GM10248 (cell line): ENCODE measurements around the gene GATA3.

ENCODE experiments used
- CTCF ChIA-PET: fragments of 300-600 bp; sonication (Branson Sonifier 250); formaldehyde crosslinking; extraction: SDS; loops from one replicate; lab custom pipeline; 2021; ENCODE audit warnings: antibody characterized with exemption; lab: Yijun Ruan, JAX
- POLR2A ChIA-PET: fragments of 350-650 bp; sonication (Branson Sonifier 250); formaldehyde crosslinking; extraction: SDS; loops from one replicate; lab custom pipeline; 2020; ENCODE audit warnings: antibody characterized with exemption; lab: Yijun Ruan, JAX
- DNase-seq: peaks from one replicate; pipeline ENCODE4 v3.0.0; 2012; ENCODE audit errors: extremely low spot score
- TF ChIP-seq, protein P1 (sequence below): IDR thresholded peaks from 2 replicates; pipeline ENCODE4 v1.5.1; 2012; ENCODE audit warnings: mild to moderate bottlenecking, low read depth; ENCODE audit errors: extremely low read depth, missing control alignments, control extremely low read depth

The GATA3 gene

GRCh38 chr10:8051109-8051821 is 3.2 kb upstream of the GATA3 start:
- POLR2A ChIA-PET, result no interaction called here
- DNase-seq, result no peak
- TF ChIP-seq, protein P1, sequence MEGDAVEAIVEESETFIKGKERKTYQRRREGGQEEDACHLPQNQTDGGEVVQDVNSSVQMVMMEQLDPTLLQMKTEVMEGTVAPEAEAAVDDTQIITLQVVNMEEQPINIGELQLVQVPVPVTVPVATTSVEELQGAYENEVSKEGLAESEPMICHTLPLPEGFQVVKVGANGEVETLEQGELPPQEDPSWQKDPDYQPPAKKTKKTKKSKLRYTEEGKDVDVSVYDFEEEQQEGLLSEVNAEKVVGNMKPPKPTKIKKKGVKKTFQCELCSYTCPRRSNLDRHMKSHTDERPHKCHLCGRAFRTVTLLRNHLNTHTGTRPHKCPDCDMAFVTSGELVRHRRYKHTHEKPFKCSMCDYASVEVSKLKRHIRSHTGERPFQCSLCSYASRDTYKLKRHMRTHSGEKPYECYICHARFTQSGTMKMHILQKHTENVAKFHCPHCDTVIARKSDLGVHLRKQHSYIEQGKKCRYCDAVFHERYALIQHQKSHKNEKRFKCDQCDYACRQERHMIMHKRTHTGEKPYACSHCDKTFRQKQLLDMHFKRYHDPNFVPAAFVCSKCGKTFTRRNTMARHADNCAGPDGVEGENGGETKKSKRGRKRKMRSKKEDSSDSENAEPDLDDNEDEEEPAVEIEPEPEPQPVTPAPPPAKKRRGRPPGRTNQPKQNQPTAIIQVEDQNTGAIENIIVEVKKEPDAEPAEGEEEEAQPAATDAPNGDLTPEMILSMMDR, result no peak

DNA sequence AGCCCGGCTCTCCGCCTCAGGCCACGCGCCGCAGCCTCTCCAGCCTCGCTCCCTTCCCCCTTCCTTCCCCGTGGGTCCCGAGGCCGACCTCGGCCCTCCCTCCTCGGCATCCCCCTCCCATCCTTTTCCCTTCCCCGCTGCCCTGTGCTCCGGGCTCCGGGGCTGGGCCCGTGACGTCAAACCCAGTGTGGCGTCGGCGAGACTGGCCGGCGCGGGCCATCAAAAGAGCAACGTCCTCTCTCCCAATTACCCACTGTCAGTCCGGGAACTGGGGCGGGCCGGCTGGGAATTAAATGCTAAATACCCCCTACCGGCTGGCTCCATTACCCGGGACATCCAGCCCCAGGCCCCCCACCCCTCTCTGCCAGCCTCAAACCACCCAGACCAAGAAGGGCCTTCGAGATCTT is 2.6 kb upstream of the GATA3 start:
- DNase-seq, result no peak
- TF ChIP-seq, protein P1, result no peak
- POLR2A ChIA-PET, result no interaction called here
- CTCF ChIA-PET, result interaction anchor here (1.0 to 1.6 kb wide), 4 partner anchors 9 to 1157 kb away, joined by 3 to 7 read pairs (median 4); no protein-coding TSS in a partner anchor

More at GRCh38 chr10:8051109-8051821, 3.2 kb upstream of the GATA3 start:
- CTCF ChIA-PET, result no interaction called here

DNA sequence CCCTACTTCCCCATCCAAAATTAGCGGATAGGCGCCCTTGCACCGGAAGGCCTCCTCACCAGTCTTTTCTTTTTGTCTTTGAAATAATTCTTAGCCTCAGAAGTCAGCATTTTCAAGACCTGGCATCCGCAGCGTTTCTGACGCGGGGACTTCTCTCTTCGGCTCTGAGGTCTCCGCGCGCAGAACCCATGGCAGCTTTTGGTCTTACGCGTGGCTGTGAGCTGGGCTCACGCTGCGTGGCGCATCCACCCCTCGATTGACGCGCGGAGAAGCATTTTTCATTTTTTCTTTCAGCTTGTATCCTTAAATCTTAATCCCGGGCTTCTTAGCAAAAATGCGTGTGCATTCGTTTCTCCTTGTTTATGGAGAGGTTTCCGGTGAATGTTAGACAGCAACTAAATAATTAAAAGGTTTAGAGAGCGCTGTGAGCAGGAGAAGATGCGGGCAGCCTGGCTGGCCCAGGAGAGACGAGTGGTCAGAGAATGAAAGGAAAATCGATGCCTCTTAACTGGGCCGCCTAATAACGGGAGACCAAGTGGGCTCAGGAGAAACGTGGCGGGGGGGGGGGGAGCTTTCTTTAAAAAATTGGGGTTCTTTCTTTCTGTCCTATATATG is 2.0 kb upstream of the GATA3 start:
- DNase-seq, result no peak
- TF ChIP-seq, protein P1, result no peak
- ChIA-PET POLR2A (interaction anchor here (0.6 kb wide), 1 partner anchor 70 kb away, joined by 3 read pairs; no protein-coding TSS in a partner anchor), CTCF (interaction anchor here (0.7 to 1.6 kb wide), 6 partner anchors 9 to 1157 kb away, joined by 3 to 7 read pairs (median 3); no protein-coding TSS in a partner anchor)

DNA sequence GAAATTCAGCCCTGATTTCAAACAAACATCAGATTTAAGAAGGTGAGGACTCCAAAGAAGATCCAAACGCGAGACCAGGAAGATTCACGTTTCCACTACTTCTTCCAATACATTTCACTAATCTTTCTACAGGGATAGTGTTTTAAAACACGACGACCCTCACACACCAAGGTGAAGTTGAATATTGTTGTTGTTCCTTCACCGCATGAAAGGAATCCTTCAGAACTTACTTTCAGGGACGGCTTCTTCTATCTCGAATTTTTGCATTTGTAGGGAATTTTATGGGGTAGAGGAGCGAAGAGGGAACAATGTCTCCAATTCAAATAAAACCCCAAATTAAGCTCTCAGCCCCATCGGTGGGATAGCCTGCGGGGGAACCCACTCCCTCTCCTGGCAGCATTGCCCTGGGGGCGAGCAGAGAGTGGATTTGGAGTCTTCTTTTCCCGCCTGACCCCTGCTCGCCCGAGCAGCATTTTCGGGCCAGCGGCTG is 1.5 kb upstream of the GATA3 start:
- no peak for DNase-seq
- CTCF ChIA-PET, result interaction anchor here (0.7 to 1.6 kb wide), 6 partner anchors 8 to 1156 kb away, joined by 3 to 7 read pairs (median 3); no protein-coding TSS in a partner anchor
- TF ChIP-seq, protein P1, result no peak
- POLR2A ChIA-PET, result interaction anchor here (0.6 kb wide), 1 partner anchor 71 kb away, joined by 3 read pairs; no protein-coding TSS in a partner anchor

DNA sequence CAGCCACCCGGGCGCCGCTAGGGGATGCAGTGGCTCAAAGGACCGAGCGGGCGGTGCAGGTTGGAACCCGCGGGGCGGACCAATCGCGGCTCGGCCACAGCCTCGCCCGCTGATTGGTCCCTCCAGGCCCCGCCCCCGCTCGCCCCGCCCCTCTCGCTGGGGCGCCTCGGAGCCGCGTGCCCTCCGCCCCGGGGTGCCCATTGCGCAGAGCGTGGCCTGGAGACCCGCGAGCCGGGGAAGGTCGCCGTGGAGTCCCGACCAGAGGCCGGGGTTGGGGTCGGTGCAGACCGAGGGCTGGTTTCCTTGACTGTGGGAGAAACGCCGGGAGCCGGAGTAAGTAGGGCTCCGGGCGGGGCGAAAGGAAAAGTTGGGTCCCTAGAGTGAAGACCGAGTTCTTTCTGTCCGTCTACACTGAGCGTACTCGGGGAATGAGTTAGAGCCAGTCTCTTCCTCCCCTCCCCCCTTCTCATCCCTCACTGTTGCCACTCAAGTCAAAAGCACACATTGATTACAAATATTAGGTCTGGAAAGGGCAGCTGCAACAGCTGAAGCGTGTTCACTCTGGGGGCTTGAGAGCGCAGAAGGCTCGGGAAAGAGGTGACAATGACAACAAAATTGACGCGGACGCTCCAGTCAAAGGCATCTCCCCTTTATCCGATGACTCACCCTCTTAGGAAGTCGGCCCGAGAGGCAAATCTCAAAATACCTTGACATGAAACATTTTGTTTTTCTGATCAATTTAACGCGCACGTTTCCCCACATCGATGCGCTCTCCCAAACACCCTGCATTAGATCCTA is 843 bp upstream of the GATA3 start:
- TF ChIP-seq, protein P1, result peak; percentile 98
- ChIA-PET CTCF (interaction anchor here (1.3 to 1.6 kb wide), 2 partner anchors 12 to 1155 kb away, joined by 3 to 7 read pairs; no protein-coding TSS in a partner anchor), POLR2A (interaction anchor here (0.6 kb wide), 2 partner anchors 47 to 204 kb away, joined by 4 to 6 read pairs; no protein-coding TSS in a partner anchor)
- peak; percentile 96 for DNase-seq

GRCh38 chr10:8054244-8054493 is 319 bp upstream of the GATA3 start:
- ChIA-PET POLR2A (interaction anchor here (0.6 kb wide), 2 partner anchors 47 to 205 kb away, joined by 4 to 6 read pairs; no protein-coding TSS in a partner anchor), CTCF (no interaction called here)
- TF ChIP-seq, protein P1, result no peak
- no peak for DNase-seq
